Measurements from ENCODE around the gene COMMD7.

COMMD7 gene

DNA sequence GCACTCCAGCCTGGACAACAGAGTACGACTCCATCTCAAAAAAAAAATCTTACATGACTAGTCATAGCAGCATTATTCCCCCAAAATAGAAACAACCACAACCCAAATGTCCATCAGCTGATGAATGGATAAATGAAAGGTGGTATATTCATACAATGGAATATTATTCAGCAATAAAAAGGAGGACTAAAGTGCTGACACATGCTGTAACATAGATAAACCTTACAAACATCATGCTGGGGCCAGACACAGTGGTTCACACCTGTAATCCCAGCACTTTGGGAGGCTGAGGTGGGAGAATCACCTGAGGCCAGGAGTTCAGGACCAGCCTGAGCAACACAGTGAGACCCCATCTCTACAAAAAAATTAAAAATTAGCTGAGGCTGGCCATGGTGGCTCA, 86.4 kb downstream of the COMMD7 start:
- Histone ChIP-seq H3K36me3 (ENCODE audit: control insufficient read depth, insufficient read depth, low read length) (no peaks in the 10 kb centered on the region), H3K27ac (ENCODE audit: low read depth, low read length) (no peak overlapping the region), H3K4me1 (ENCODE audit: control insufficient read depth, insufficient read depth, low read length) (no peaks in the 10 kb centered on the region)

DNA sequence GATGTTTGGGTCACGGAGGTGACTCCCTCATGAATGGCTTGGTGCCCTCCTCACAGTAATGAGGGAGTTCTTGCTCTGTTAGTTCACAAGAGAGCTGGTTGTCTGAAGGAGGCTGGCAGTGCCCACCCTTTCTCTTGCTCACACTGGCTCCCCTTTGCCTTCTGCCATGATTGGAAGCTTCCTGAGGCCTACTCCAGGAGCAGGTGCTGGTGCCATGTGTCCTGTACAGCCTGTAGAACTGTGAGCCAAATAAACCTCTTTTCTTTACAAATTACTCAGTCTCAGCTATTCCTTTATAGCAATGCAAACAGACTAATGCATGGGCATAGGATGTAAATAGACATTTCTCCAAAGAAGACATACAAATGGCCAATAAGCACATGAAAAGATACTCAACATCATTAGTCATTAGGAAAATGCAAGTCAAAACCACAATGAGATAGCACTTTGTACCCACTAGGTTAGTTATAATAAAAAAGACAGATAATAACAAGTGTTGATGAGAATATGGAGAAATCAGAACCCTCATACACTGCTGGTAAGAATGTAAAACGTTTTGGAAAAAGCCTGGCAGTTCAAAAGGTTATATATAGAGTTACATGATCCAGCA, 87.3 kb downstream of the COMMD7 start:
- no peak overlapping the region for H3K27ac ChIP-seq (ENCODE audit: low read depth, low read length)
- H3K9ac ChIP-seq (ENCODE audit: low read length): no peak overlapping the region
- H3K4me3 ChIP-seq (ENCODE audit: low read length): no peak overlapping the region
- no peaks in the 10 kb centered on the region for H3K36me3 ChIP-seq (ENCODE audit: control insufficient read depth, insufficient read depth, low read length)
- H3K4me1 ChIP-seq (ENCODE audit: control insufficient read depth, insufficient read depth, low read length): no peaks in the 10 kb centered on the region
- no peaks in the 10 kb centered on the region for H3K27me3 ChIP-seq (ENCODE audit: control insufficient read depth, insufficient read depth, low read length)

More for the DNA sequence above, 86.4 kb downstream of the COMMD7 start:
- Histone ChIP-seq H3K9ac (ENCODE audit: low read length) (no peak overlapping the region), H3K4me3 (ENCODE audit: low read length) (no peak overlapping the region), H3K27me3 (ENCODE audit: control insufficient read depth, insufficient read depth, low read length) (no peaks in the 10 kb centered on the region)

DNA sequence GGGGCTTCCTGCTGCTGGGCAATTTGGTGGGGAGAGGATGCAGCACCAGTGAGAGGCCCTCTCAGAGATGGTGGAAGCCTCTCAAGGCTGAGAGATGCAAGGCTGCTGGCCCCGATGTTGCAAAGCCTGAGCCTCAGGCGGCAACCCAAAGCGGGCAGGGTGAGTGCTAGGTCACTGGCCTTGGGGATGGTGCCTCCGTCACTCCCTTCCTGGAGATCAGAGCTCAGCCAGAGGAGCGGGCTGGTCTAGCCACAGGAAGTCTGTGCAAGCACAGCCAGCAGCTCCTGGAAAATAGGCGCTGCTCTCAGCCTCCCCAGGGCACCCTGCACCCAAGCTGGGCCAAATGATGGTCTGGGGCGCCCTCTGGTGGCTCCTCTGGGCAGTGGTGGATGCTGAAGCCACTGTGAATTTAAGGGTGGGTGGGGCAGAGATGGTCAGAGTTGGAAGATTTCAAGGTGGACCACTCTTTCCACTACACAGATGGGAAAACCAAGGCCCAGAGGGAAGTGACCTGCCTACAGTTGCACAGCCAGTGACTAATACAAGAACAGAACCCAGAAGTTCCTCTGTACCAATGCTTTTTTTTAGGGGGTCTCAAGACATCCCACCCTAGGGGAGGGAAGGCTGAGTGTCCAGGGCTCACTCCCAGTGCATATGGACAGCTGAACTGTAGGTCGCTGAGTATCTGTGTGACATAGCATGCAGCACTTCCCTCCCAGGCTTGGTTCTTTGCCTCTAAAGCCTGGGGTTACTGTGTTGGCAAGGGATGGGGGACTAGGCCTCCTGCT, 90.3 kb downstream of the COMMD7 start:
- H3K9ac ChIP-seq (ENCODE audit: low read length): no peak overlapping the region
- H3K27me3 ChIP-seq (ENCODE audit: control insufficient read depth, insufficient read depth, low read length): no peaks in the 10 kb centered on the region
- no peaks in the 10 kb centered on the region for H3K36me3 ChIP-seq (ENCODE audit: control insufficient read depth, insufficient read depth, low read length)
- H3K4me3 ChIP-seq (ENCODE audit: low read length): no peak overlapping the region
- H3K27ac ChIP-seq (ENCODE audit: low read depth, low read length): no peak overlapping the region
- no peaks in the 10 kb centered on the region for H3K4me1 ChIP-seq (ENCODE audit: control insufficient read depth, insufficient read depth, low read length)

Data from rectal smooth muscle tissue (tissue), 1 donor.